LNCaP clone FGC (cell line): ENCODE measurements around the gene RNMT.
A peak's percentile ranks its signal among the peaks of the same experiment; 100 is the strongest.

Experiments
- DNase-seq: peaks from one replicate; pipeline ENCODE4 v3.0.0-alpha.2; 2011; ENCODE audit warnings: low read depth
- H3K4me3 ChIP-seq: 2 replicates; pipeline ENCODE4 v1.5.1; 2011; ENCODE audit warnings: mild to moderate bottlenecking, low read depth, low read length, control low read depth
- TF ChIP-seq, protein P1 (sequence below): IDR thresholded peaks from 2 replicates; pipeline ENCODE4 v1.5.1; 2012; ENCODE audit warnings: mild to moderate bottlenecking; ENCODE audit not compliant: control insufficient read depth, insufficient read depth; ENCODE audit errors: extremely low read depth

RNMT gene

DNA sequence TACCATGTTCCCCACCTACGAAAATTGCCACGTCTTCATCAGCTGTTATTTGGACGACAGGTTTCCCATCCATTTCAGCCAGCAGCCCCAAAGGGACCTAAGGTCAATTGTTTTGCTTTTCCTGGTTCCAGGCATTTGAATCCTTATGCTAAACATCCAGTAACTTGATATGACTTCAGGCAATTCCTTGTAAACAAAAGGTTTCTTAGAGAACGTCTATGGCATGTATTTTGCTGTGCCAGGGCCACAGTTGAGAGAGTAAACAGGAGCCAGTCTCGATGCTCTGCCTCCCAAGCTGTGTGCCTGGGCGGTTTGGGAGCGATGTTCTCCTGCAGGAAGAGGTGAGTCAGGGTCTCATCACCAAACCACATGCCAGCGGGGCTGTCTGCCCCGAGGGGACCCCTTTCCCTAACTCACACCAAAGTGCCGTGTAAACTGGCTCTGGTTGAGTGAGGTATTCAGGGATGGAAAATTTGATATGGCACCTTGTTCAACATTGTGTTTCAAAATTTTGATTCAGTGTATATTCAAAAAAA lies 84.5 kb downstream of the RNMT start:
- no peak overlapping the region for H3K4me3 ChIP-seq
- TF ChIP-seq, protein P1, sequence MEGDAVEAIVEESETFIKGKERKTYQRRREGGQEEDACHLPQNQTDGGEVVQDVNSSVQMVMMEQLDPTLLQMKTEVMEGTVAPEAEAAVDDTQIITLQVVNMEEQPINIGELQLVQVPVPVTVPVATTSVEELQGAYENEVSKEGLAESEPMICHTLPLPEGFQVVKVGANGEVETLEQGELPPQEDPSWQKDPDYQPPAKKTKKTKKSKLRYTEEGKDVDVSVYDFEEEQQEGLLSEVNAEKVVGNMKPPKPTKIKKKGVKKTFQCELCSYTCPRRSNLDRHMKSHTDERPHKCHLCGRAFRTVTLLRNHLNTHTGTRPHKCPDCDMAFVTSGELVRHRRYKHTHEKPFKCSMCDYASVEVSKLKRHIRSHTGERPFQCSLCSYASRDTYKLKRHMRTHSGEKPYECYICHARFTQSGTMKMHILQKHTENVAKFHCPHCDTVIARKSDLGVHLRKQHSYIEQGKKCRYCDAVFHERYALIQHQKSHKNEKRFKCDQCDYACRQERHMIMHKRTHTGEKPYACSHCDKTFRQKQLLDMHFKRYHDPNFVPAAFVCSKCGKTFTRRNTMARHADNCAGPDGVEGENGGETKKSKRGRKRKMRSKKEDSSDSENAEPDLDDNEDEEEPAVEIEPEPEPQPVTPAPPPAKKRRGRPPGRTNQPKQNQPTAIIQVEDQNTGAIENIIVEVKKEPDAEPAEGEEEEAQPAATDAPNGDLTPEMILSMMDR: no peak
- DNase-seq: no peak

- DNase-seq: no peak
- no peak overlapping the region for H3K4me3 ChIP-seq
- TF ChIP-seq, protein P1: no peak
Observed at GRCh38 chr18:13811993-13812392, 85.5 kb downstream of the RNMT start.

DNA sequence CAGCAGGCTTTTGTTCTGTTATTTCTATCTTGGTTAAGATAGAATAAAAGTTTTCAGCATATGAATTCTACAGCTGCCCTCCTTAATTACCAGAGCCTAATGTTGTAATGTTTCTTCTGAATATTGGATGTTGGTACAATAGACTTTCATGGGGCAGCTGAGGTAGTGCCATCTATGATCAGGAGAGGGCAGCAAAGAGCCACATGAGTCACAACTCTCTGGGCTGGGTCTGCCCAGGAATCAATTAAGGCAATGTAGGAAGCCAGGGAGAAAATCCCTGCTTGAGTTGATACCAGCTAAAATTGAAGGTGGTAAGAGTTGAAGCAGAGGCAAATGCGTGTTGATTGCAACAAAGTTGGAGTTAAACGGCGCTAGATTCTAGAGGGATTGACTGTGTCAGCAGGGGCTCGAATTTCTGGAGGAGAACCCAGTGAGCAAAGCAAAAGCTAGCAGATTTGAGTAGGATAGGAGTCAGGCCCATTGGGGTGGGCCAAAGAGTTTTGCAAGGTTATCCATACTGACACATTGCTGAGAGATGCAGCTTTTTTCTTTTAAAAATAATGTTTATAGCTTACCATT lies 86.9 kb downstream of the RNMT start:
- DNase-seq: no peak
- TF ChIP-seq, protein P1: peak; percentile 89
- no peak overlapping the region for H3K4me3 ChIP-seq
